Esophagus muscularis mucosa (tissue), 3 donors: ENCODE measurements around the gene IDE.

ENCODE experiments used
- POLR2A ChIP-seq: fragments of 450-650 bp; IDR thresholded peaks from one replicate; pipeline ENCODE4 v1.6.1; 2017; ENCODE audit warnings: antibody characterized with exemption, moderate library complexity, mild to moderate bottlenecking, low read depth
- POLR2AphosphoS5 ChIP-seq, 2 donors: sonication (generic); formaldehyde crosslinking; IDR thresholded peaks; one replicate each; pipeline ENCODE4 v1.6.1; 2017; ENCODE audit warnings: antibody characterized with exemption in 2 of 2
- TF ChIP-seq, protein P1 (sequence below), 3 experiments: fragments of 200-600 bp in 2 of 3; fragments of 450-650 bp in 1 of 3; sonication (generic) in 2 of 3; IDR thresholded peaks; one replicate each; pipeline ENCODE4 v1.5.1; 2017 to 2019; ENCODE audit warnings: antibody characterized with exemption in 3 of 3, mild to moderate bottlenecking in 2 of 3, moderate library complexity in 1 of 3

DNA sequence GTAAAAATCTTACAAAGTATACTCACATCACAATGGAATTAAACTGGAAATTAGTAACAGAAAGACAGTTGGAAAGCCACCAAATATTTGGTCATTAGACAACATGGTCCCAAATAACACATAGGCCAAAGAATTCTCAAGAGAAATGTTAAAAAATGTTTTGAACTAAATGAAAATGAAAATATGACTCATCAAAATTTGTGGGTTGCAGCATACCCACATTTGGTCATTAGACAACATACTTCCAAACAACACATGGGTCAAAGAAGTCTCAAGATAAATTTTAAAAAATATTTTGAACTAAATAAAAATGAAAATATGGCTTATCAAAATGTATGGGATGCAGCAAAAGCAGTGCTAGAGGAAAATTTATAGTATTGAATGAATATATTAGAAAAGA, 152.3 kb downstream of the IDE start:
- no peak for TF ChIP-seq POLR2AphosphoS5 (IDR thresholded peaks at IDR 0.05)
- TF ChIP-seq, protein P1, sequence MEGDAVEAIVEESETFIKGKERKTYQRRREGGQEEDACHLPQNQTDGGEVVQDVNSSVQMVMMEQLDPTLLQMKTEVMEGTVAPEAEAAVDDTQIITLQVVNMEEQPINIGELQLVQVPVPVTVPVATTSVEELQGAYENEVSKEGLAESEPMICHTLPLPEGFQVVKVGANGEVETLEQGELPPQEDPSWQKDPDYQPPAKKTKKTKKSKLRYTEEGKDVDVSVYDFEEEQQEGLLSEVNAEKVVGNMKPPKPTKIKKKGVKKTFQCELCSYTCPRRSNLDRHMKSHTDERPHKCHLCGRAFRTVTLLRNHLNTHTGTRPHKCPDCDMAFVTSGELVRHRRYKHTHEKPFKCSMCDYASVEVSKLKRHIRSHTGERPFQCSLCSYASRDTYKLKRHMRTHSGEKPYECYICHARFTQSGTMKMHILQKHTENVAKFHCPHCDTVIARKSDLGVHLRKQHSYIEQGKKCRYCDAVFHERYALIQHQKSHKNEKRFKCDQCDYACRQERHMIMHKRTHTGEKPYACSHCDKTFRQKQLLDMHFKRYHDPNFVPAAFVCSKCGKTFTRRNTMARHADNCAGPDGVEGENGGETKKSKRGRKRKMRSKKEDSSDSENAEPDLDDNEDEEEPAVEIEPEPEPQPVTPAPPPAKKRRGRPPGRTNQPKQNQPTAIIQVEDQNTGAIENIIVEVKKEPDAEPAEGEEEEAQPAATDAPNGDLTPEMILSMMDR (IDR thresholded peaks at IDR 0.05), result no peak
- TF ChIP-seq POLR2A, result no peak
